GM19099 (cell line): ENCODE results near the gene TTC23L.

Source experiments
- POLR2A ChIP-seq: IDR thresholded peaks from 3 replicates; pipeline ENCODE4 v1.6.1; 2011; ENCODE audit warnings: low read depth; ENCODE audit not compliant: insufficient read length; ENCODE audit errors: extremely low read depth

Gene TTC23L

GRCh38 chr5:34822956-34823715 is 15.8 kb upstream of the TTC23L start:
- TF ChIP-seq POLR2A = no peak

- no peak for TF ChIP-seq POLR2A
Measured at GRCh38 chr5:34826347-34826746, 12.6 kb upstream of the TTC23L start.

GRCh38 chr5:34827588-34828506 is 11.1 kb upstream of the TTC23L start:
- no peak for TF ChIP-seq POLR2A

GRCh38 chr5:34831303-34831702 is 7.7 kb upstream of the TTC23L start:
- TF ChIP-seq POLR2A = no peak

- TF ChIP-seq POLR2A = no peak
Measured at GRCh38 chr5:34832568-34832967, 6.4 kb upstream of the TTC23L start.

GRCh38 chr5:34833090-34833489 is 5.9 kb upstream of the TTC23L start:
- no peak for TF ChIP-seq POLR2A

- TF ChIP-seq POLR2A = no peak
Measured at GRCh38 chr5:34833976-34834793, 4.8 kb upstream of the TTC23L start.

- TF ChIP-seq POLR2A = no peak
Measured at GRCh38 chr5:34834794-34835089, 4.2 kb upstream of the TTC23L start.

- no peak for TF ChIP-seq POLR2A
Measured at GRCh38 chr5:34835664-34836063, 3.3 kb upstream of the TTC23L start.

- TF ChIP-seq POLR2A = no peak
Measured at GRCh38 chr5:34841816-34842215, 2.9 kb downstream of the TTC23L start.

- no peak for TF ChIP-seq POLR2A
Measured at GRCh38 chr5:34842554-34842953, 3.6 kb downstream of the TTC23L start.

- no peak for TF ChIP-seq POLR2A
Measured at GRCh38 chr5:34843497-34843896, 4.5 kb downstream of the TTC23L start.

- TF ChIP-seq POLR2A = no peak
Measured at GRCh38 chr5:34844106-34844505, 5.1 kb downstream of the TTC23L start.

GRCh38 chr5:34844999-34845398 is 6.0 kb downstream of the TTC23L start:
- no peak for TF ChIP-seq POLR2A

- TF ChIP-seq POLR2A = no peak
Measured at GRCh38 chr5:34847056-34847455, 8.1 kb downstream of the TTC23L start.
